HepG2 (cell line): ENCODE data around the gene SH2D5. TPM values are rescaled to one million over a fixed set of nuclear protein-coding genes. Genes with fewer than 3 reads are reported as not detected.
A peak's percentile ranks its signal among the peaks of the same experiment; 100 is the strongest.

Experiments used
- ATAC-seq: fragments of 200-7000 bp; cut with Tn5 transposase; 3 replicates; pipeline ENCODE4 v1.9.1; 2020; ENCODE audit warnings: mild to moderate bottlenecking, moderate library complexity
- BruUV-seq: library from RNA; stranded (reverse); fragments of 400-500 nt; replicated peaks from 2 replicates; lab custom pipeline; 2021; lab: Mats Ljungman, UMichigan
- CTCF ChIA-PET: fragments of 300-600 bp; formaldehyde crosslinking; extraction: SDS; loops from one replicate; lab custom pipeline; 2021; ENCODE audit warnings: low total read pairs, inconsistent platforms, low intra/inter-chr PET ratio; lab: Yijun Ruan, JAX
- POLR2A ChIA-PET: fragments of 350-600 bp; sonication (Branson Sonifier 250); formaldehyde crosslinking; loops from one replicate; lab custom pipeline; 2020; ENCODE audit warnings: antibody characterized with exemption, inconsistent platforms; lab: Yijun Ruan, JAX
- DNase-seq: peaks from one replicate; pipeline ENCODE4 v3.0.0-alpha.2; 2015; ENCODE audit warnings: low spot score
- FAIRE-seq: peaks from 3 replicates; lab custom pipeline; 2011; peaks lifted over from hg19 to GRCh38; lab: Jason Lieb, UNC
- H2AFZ ChIP-seq: one replicate; pipeline ENCODE4 v1.6.1; 2011; ENCODE audit warnings: low read length, inconsistent platforms
- H3K27ac ChIP-seq: fragments of 300-600 bp; 3 replicates; pipeline ENCODE4 v1.8.0; 2011; ENCODE audit warnings: mixed run types, mild to moderate bottlenecking, mixed read lengths, low read length, inconsistent platforms; ENCODE audit not compliant: insufficient read depth; ENCODE audit errors: extremely low read length
- H3K27me3 ChIP-seq, 2 experiments: fragments of 200-600 bp in 1 of 2; 2 replicates in 1 of 2; 3 replicates in 1 of 2; pipeline versions ENCODE4 v1.6.0 to v1.8.0; 2011; ENCODE audit warnings: low read length in 2 of 2, mild to moderate bottlenecking in 2 of 2, moderate library complexity in 2 of 2, inconsistent platforms in 1 of 2; ENCODE audit not compliant: insufficient read depth in 2 of 2, control insufficient read depth in 1 of 2
- H3K36me3 ChIP-seq, 2 experiments: fragments of 200-600 bp in 1 of 2; replicated peaks in 1 of 2; 2 replicates in 1 of 2; 3 replicates in 1 of 2; pipeline versions ENCODE4 v1.5.1 to v1.8.0; 2011; ENCODE audit warnings: low read length in 2 of 2, inconsistent platforms in 1 of 2; ENCODE audit not compliant: insufficient read depth in 2 of 2, control insufficient read depth in 1 of 2
- H3K4me1 ChIP-seq: 2 replicates; pipeline ENCODE4 v1.5.1; 2012; ENCODE audit warnings: low read length, inconsistent platforms; ENCODE audit not compliant: insufficient read depth
- H3K4me2 ChIP-seq: 2 replicates; pipeline ENCODE4 v1.6.0; 2011; ENCODE audit warnings: low read depth, low read length, inconsistent platforms
- H3K4me3 ChIP-seq, 3 experiments: fragments of 200-600 bp in 1 of 3; sonication (generic), shearing (Covaris generic) in 1 of 3; replicated peaks in 1 of 3; 2 replicates each; pipeline ENCODE4 v1.5.1; 2011 to 2016; ENCODE audit warnings: low read length in 3 of 3, inconsistent platforms in 2 of 3, low read depth in 2 of 3, mild to moderate bottlenecking in 2 of 3, control low read depth in 1 of 3, mixed read lengths in 1 of 3; ENCODE audit not compliant: insufficient read depth in 1 of 3
- H3K79me2 ChIP-seq: one replicate; pipeline ENCODE4 v1.6.1; 2011; ENCODE audit warnings: low read length, inconsistent platforms; ENCODE audit not compliant: insufficient read depth
- H3K9ac ChIP-seq: 2 replicates; pipeline ENCODE4 v1.6.0; 2011; ENCODE audit warnings: mild to moderate bottlenecking, low read depth, low read length, inconsistent platforms; ENCODE audit not compliant: insufficient read depth
- H3K9me3 ChIP-seq: 2 replicates; pipeline ENCODE4 v1.5.1; 2012; ENCODE audit warnings: mild to moderate bottlenecking, low read length
- H4K20me1 ChIP-seq: 2 replicates; pipeline ENCODE4 v1.6.0; 2011; ENCODE audit warnings: inconsistent platforms, mild to moderate bottlenecking, low read length, moderate library complexity; ENCODE audit not compliant: insufficient read depth
- CEBPZ ChIP-seq: IDR thresholded peaks from 2 replicates; pipeline ENCODE4 v1.6.1; 2012; ENCODE audit warnings: low read length, improper control_type of control experiment
- ERF ChIP-seq: IDR thresholded peaks from 2 replicates; pipeline ENCODE4 v1.6.1; 2018; ENCODE audit warnings: missing biosample characterization, missing genetic modification reagents
- HNRNPH1 ChIP-seq: fragments of 200-400 bp; formaldehyde crosslinking; optimal IDR thresholded peaks from 2 replicates; pipeline ENCODE3; 2017; ENCODE audit warnings: mild to moderate bottlenecking, low read depth, low read length
- JDP2 ChIP-seq: sonication (generic); formaldehyde crosslinking; IDR thresholded peaks from 2 replicates; pipeline ENCODE4 v1.8.1; 2022; ENCODE audit warnings: missing genetic modification reagents, borderline replicate concordance
- PLRG1 ChIP-seq: fragments of 450-650 bp; conservative IDR thresholded peaks from 2 replicates; pipeline ENCODE4 v1.6.1; 2016
- TEAD3 ChIP-seq: optimal IDR thresholded peaks from 2 replicates; pipeline ENCODE3; 2016; ENCODE audit warnings: borderline replicate concordance
- TSC22D2 ChIP-seq: sonication (generic); formaldehyde crosslinking; IDR thresholded peaks from 2 replicates; pipeline ENCODE4 v1.5.1; 2020; ENCODE audit warnings: missing genetic modification reagents, mild to moderate bottlenecking, borderline replicate concordance
- ZZZ3 ChIP-seq: sonication (generic); formaldehyde crosslinking; IDR thresholded peaks from 2 replicates; pipeline ENCODE4 v1.4.0; 2020; ENCODE audit warnings: missing genetic modification reagents, mild to moderate bottlenecking, borderline replicate concordance
- WGBS: methylation state at CpG from one replicate; pipeline ENCODE4 v1.1.6; 2017; ENCODE audit warnings: low lambda C conversion rate; 5-methylcytosine and 5-hydroxymethylcytosine counted together
- in situ Hi-C: cut with HindIII; loops from 2 replicates; pipeline ENCODE4 v1.10.0; 2017; ENCODE audit warnings: low pct_unique_long_range_greater_than_20kb; ENCODE audit not compliant: extremely low pct_ligation_motif_present
- intact Hi-C: fragments of 100-400 bp; cut with micrococcal nuclease; formaldehyde crosslinking; loops from one replicate; pipeline ENCODE4 v1.10.0; 2022; ENCODE audit not compliant: unreplicated experiment
- polyA plus RNA-seq, 8 experiments: library from polyadenylated mRNA; depleted of rRNA in 3 of 8; stranded (reverse) in 7 of 8; unstranded in 1 of 8; fragments of >200 nt; fragmentation: Illumina TruSeq in 4 of 8; extraction: Trizol in 4 of 8; gene quantifications; 2 replicates each; pipeline versions ENCODE4 v1.2.1 to v1.2.3, GENCODE V29; 2011 to 2016; ENCODE audit warnings: low read depth in 4 of 8, missing spikeins in 1 of 8, mixed read lengths in 1 of 8; ENCODE audit not compliant: insufficient read depth in 1 of 8
- total RNA-seq, 5 experiments: library from RNA; depleted of rRNA; stranded (reverse); fragments of >200 nt; fragmentation: Illumina TruSeq; extraction: Trizol; gene quantifications; 2 replicates each; pipeline ENCODE4 v1.2.3, GENCODE V29; 2016; ENCODE audit warnings: low read depth in 1 of 5

Gene SH2D5
- total and polyA plus RNA-seq, 2 of the 13 experiments (the other 11 are each of a cell fraction or from before 2014, with no cell fraction given) = 1.2 to 3.4 TPM

- Histone ChIP-seq H3K27me3 (peaks cover 6 to 31% of the 10 kb centered on the region in 2 experiments; a peak in 4 of 5 replicates), H3K79me2 (no peaks in the 10 kb centered on the region), H3K4me2 (peak overlapping the region; percentile 81), H3K4me3 (peak overlapping the region in 1 of 3 experiments; percentile 76; a peak in 1 of 6 replicates), H3K9me3 (no peaks in the 10 kb centered on the region), H3K36me3 (no peaks in the 10 kb centered on the region), H2AFZ (no peak overlapping the region), H3K27ac (no peak overlapping the region), H3K4me1 (peaks cover 43% of the 10 kb centered on the region), H4K20me1 (no peaks in the 10 kb centered on the region), H3K9ac (no peak overlapping the region)
- CTCF ChIA-PET = interaction anchor here (1.6 to 1.8 kb wide), 2 partner anchors 36 to 497 kb away, joined by 4 to 27 read pairs; no protein-coding TSS in a partner anchor
- DNase-seq (no peak), ATAC-seq (no peak), FAIRE-seq (no peak)
- in situ Hi-C loops = no loop called here
- WGBS = 30% methylated on average over 9 of the region's 12 CpGs
- no peak for TF ChIP-seq ERF
- no peak for TF ChIP-seq PLRG1
- BruUV-seq = no TSS peak
- intact Hi-C loops = loop anchor here (2.0 kb wide), 1 partner anchor 497 kb away; no protein-coding TSS in a partner anchor
- POLR2A ChIA-PET = interaction anchor here (1.0 to 2.0 kb wide), 6 partner anchors 9 to 498 kb away, joined by 3 to 13 read pairs (median 7); partner anchors contain the start of genes DDOST, HP1BP3 and SH2D5
Observed at GRCh38 chr1:20697563-20697962, 34.9 kb downstream of the SH2D5 start.

DNA sequence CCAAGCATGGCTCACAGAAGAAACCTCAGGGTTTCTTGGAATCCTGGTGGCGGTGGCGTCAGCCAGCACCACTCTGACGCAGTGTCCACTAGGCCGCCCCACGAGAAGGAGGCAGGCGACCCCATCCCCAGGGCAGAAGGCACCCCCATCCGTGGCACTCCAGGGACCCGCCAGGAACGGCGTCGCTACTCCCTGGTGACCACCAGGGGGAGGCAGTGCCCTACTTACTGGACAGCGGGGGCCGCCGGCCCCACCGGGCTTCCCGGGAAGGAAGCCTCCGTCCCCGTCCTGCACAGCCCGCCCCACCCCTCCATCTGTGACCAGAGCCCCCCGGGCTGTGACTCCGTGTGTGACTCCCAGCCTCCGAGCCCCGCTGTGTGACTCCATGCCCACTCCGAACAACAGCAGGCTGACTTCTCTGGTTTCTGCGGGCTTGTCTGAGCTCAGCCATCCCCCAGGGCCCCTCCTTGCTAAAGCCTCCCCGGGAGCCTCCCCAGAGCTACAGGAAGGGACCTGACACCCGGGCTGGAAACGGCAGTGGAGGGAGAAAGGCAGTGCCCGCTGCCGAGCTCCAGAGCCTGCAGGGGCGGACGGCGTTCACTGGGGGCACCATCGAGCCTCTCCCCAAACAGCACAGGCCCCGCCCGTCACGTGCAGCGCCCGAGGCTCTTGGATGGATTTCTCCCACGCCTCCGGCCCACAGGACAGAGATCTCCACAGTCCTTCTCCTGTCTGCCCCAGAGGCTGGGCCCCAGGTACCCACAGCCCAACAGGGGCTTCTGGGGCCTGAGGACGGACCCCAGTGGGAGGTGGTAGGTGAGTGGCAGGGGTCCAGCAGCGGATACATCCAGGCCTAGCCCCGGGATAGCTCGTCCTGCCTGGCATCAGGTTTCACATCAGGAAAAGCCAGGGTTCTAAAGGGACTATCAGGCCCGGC, 35.8 kb downstream of the SH2D5 start:
- no TSS peak for BruUV-seq
- TF ChIP-seq ERF (0 out of 2 replicates have a peak, but pooled peaks have one; percentile 28), HNRNPH1 (no peak), TSC22D2 (CRISPR knock-in tag) (peak; percentile 23; the same call in 1 of the 2 replicates), JDP2 (CRISPR knock-in tag) (no peak), TEAD3 (CRISPR knock-in tag) (no peak), ZZZ3 (CRISPR knock-in tag) (peak; percentile 53; the same call in 1 of the 2 replicates), CEBPZ (no peak)

More for the DNA sequence above, 35.8 kb downstream of the SH2D5 start:
- Histone ChIP-seq H4K20me1 (no peaks in the 10 kb centered on the region), H2AFZ (no peak overlapping the region), H3K4me2 (peak overlapping the region; percentile 81), H3K27ac (no peak overlapping the region), H3K36me3 (no peaks in the 10 kb centered on the region), H3K9me3 (no peaks in the 10 kb centered on the region), H3K4me1 (peaks cover 36% of the 10 kb centered on the region), H3K79me2 (no peaks in the 10 kb centered on the region), H3K27me3 (peaks cover 6 to 31% of the 10 kb centered on the region in 2 experiments; a peak in 4 of 5 replicates), H3K9ac (peak overlapping the region; percentile 49; the same call in 1 of the 2 replicates), H3K4me3 (peak overlapping the region; percentile 61 to 76 (median 68))
- POLR2A ChIA-PET = interaction anchor here (1.0 to 2.0 kb wide), 8 partner anchors 10 to 499 kb away, joined by 3 to 13 read pairs (median 5); partner anchors contain the start of genes DDOST, HP1BP3 and SH2D5
- in situ Hi-C loops (no loop called here), intact Hi-C loops (loop anchor here (1.0 to 2.0 kb wide), 2 partner anchors 37 to 498 kb away; no protein-coding TSS in a partner anchor)
- FAIRE-seq = peak; percentile 12
- peak; percentile 76 for DNase-seq
- WGBS = 1% methylated on average over 16 of the region's 46 CpGs
- ATAC-seq = peak; percentile 88
- CTCF ChIA-PET = interaction anchor here (1.6 to 1.8 kb wide), 2 partner anchors 37 to 498 kb away, joined by 4 to 27 read pairs; no protein-coding TSS in a partner anchor
